BLaER1 (cell line): Measurements from ENCODE around the gene SMARCA4.
A peak's percentile ranks its signal among the peaks of the same experiment; 100 is the strongest.

Experiments
- H3K27ac ChIP-seq: shearing (Covaris generic); formaldehyde crosslinking; 2 replicates; pipeline ENCODE4 v1.8.1; 2022
- H3K27me3 ChIP-seq: shearing (Covaris generic); formaldehyde crosslinking; 2 replicates; pipeline ENCODE4 v1.8.1; 2022
- H3K36me3 ChIP-seq: shearing (Covaris generic); formaldehyde crosslinking; 2 replicates; pipeline ENCODE4 v1.8.1; 2022
- H3K4me1 ChIP-seq: shearing (Covaris generic); formaldehyde crosslinking; 2 replicates; pipeline ENCODE4 v1.8.1; 2022
- H3K4me2 ChIP-seq: shearing (Covaris generic); formaldehyde crosslinking; 2 replicates; pipeline ENCODE4 v1.8.1; 2022
- H3K4me3 ChIP-seq: shearing (Covaris generic); formaldehyde crosslinking; 2 replicates; pipeline ENCODE4 v1.8.1; 2022
- H3K9ac ChIP-seq: shearing (Covaris generic); formaldehyde crosslinking; 2 replicates; pipeline ENCODE4 v1.8.1; 2022
- H3K9me3 ChIP-seq: shearing (Covaris generic); formaldehyde crosslinking; 2 replicates; pipeline ENCODE4 v1.8.1; 2022
- H4K20me1 ChIP-seq: shearing (Covaris generic); formaldehyde crosslinking; 2 replicates; pipeline ENCODE4 v1.8.1; 2022
- Cebpa-rat ChIP-seq: shearing (Covaris generic); IDR thresholded peaks from 2 replicates; pipeline ENCODE4 v1.8.1; 2022

The SMARCA4 gene

GRCh38 chr19:11041966-11042627 is 81.3 kb downstream of the SMARCA4 start:
- Histone ChIP-seq H3K9ac (no peak overlapping the region), H3K4me1 (peaks cover 40% of the 10 kb centered on the region), H3K4me2 (no peak overlapping the region), H4K20me1 (peaks cover 67% of the 10 kb centered on the region), H3K36me3 (peaks cover 85% of the 10 kb centered on the region), H3K4me3 (no peak overlapping the region), H3K9me3 (no peaks in the 10 kb centered on the region; the same call in 1 of the 2 replicates), H3K27me3 (no peaks in the 10 kb centered on the region), H3K27ac (no peak overlapping the region)
- TF ChIP-seq Cebpa-rat: no peak

DNA sequence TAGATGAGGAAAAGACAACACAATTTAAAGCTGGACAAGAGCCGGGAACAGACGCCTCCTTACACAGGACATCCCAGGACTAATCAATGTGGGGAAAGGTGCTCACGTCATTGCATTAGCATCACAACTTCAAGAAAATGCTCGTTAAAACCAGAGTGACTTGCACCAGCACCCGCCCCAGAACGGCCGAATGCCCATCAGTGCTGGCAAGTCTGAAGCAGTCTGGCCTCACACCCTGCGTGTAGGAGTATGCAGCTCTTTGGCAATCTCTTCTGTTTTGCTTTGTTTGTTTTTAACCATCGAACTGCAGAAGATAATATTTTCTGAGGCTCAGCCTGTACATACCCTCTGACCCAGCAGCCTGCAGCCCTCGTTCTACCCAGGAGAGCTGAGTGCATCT is 83.6 kb downstream of the SMARCA4 start:
- Histone ChIP-seq H3K27me3 (no peaks in the 10 kb centered on the region), H3K36me3 (peaks cover 85% of the 10 kb centered on the region), H3K4me3 (no peak overlapping the region), H3K4me2 (no peak overlapping the region), H4K20me1 (peaks cover 68% of the 10 kb centered on the region), H3K9me3 (no peaks in the 10 kb centered on the region; the same call in 1 of the 2 replicates), H3K4me1 (peaks cover 53% of the 10 kb centered on the region), H3K9ac (no peak overlapping the region), H3K27ac (no peak overlapping the region)
- no peak for TF ChIP-seq Cebpa-rat

DNA sequence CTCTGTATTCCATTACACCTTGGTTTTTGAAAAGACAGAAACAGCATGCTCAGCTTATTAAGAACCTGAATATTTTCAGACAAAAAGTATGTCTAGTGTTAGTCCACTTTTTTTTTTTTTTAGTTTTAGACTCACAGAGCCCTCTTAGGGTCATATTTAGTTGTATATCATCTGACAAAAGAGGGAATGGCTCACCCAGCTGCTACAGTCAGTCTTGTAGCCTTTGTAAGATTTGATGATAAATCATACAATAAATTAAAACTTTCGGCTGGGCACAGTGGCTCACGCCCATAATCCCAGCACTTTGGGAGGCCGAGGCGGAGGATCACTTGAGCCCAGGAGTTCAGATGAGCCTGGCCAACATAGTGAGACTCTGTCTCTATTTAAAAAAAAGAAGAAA is 84.7 kb downstream of the SMARCA4 start:
- H3K4me3 ChIP-seq: no peak overlapping the region
- peaks cover 85% of the 10 kb centered on the region for H3K36me3 ChIP-seq
- peak overlapping the region; percentile 86 for H3K4me2 ChIP-seq
- H3K9ac ChIP-seq: peak overlapping the region; percentile 29; the same call in 1 of the 2 replicates
- peaks cover 76% of the 10 kb centered on the region for H4K20me1 ChIP-seq
- no peak for TF ChIP-seq Cebpa-rat
- peak overlapping the region; percentile 59; the same call in 1 of the 2 replicates for H3K27ac ChIP-seq
- no peaks in the 10 kb centered on the region for H3K27me3 ChIP-seq
- H3K4me1 ChIP-seq: peaks cover 64% of the 10 kb centered on the region
- no peaks in the 10 kb centered on the region; the same call in 1 of the 2 replicates for H3K9me3 ChIP-seq

DNA sequence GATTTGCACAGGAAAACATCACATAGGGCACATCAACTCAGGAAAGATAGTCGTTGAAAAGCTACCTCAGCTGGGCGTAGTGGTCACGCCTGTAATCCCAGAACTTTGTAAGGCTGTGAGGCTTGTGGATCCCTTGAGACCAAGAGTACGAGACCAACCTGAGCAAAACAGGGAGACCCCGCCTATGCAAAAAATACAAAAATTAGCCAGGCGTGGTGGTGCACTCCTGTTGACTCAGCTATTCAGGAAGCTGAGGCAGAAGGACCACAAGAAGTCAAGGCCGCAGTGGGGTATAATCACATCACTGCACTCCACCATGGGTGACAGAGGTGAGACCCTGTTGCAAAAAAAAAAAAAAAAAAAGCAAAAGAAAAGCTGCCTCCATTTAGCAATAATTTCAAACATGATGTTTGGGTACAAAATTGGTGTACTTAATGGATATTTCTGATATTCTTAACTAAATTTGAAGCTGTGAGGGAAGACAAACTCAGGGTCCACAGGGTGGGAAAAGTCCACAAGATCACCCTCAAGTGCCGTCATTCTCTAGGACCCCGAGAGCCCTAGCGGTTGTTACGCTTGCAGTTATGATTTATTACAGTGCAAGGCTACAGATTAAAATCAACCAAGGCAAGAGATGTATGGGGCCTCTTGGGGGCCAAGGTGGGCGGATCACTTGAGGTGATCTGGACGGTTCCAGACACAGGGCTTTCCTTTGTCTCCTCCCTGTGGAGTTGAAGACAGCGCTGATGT is 86.0 kb downstream of the SMARCA4 start:
- H3K9ac ChIP-seq: peak overlapping the region; percentile 48; the same call in 1 of the 2 replicates
- H3K27me3 ChIP-seq: no peaks in the 10 kb centered on the region
- no peak for TF ChIP-seq Cebpa-rat
- peak overlapping the region; percentile 59; the same call in 1 of the 2 replicates for H3K27ac ChIP-seq
- peaks cover 83% of the 10 kb centered on the region for H3K36me3 ChIP-seq
- peak overlapping the region; percentile 86 for H3K4me2 ChIP-seq
- no peaks in the 10 kb centered on the region; the same call in 1 of the 2 replicates for H3K9me3 ChIP-seq
- 0 out of 2 replicates have a peak overlapping the region, but pooled peaks have one; percentile 7 for H3K4me3 ChIP-seq
- H3K4me1 ChIP-seq: peaks cover 76% of the 10 kb centered on the region
- peaks cover 77% of the 10 kb centered on the region for H4K20me1 ChIP-seq

- Histone ChIP-seq H3K4me3 (no peak overlapping the region), H4K20me1 (peaks cover 80% of the 10 kb centered on the region), H3K27ac (no peak overlapping the region), H3K27me3 (no peaks in the 10 kb centered on the region), H3K4me1 (peaks cover 87% of the 10 kb centered on the region), H3K9me3 (no peaks in the 10 kb centered on the region; the same call in 1 of the 2 replicates), H3K36me3 (peaks cover 82% of the 10 kb centered on the region), H3K9ac (no peak overlapping the region), H3K4me2 (peak overlapping the region; percentile 86)
- no peak for TF ChIP-seq Cebpa-rat
Observed at GRCh38 chr19:11047866-11048265, 87.0 kb downstream of the SMARCA4 start.

- H3K27ac ChIP-seq: peak overlapping the region; percentile 72
- peak overlapping the region; percentile 11 for H3K9ac ChIP-seq
- no peak overlapping the region for H3K4me3 ChIP-seq
- no peak for TF ChIP-seq Cebpa-rat
- peaks cover 93% of the 10 kb centered on the region for H4K20me1 ChIP-seq
- H3K4me2 ChIP-seq: peak overlapping the region; percentile 86
- H3K27me3 ChIP-seq: no peaks in the 10 kb centered on the region
- H3K9me3 ChIP-seq: no peaks in the 10 kb centered on the region
- peaks cover 84% of the 10 kb centered on the region for H3K36me3 ChIP-seq
- H3K4me1 ChIP-seq: peaks cover 87% of the 10 kb centered on the region
Observed at GRCh38 chr19:11050323-11051114, 89.7 kb downstream of the SMARCA4 start.

GRCh38 chr19:11053817-11054195 is 93.0 kb downstream of the SMARCA4 start:
- Histone ChIP-seq H3K27me3 (no peaks in the 10 kb centered on the region), H3K27ac (0 out of 2 replicates have a peak overlapping the region, but pooled peaks have one; percentile 2), H4K20me1 (peaks cover 65% of the 10 kb centered on the region), H3K36me3 (peaks cover 94% of the 10 kb centered on the region), H3K4me1 (peaks cover 68% of the 10 kb centered on the region), H3K4me2 (no peak overlapping the region; the same call in 1 of the 2 replicates), H3K4me3 (no peak overlapping the region), H3K9me3 (no peaks in the 10 kb centered on the region), H3K9ac (no peak overlapping the region)
- TF ChIP-seq Cebpa-rat: no peak

- H4K20me1 ChIP-seq: peaks cover 61% of the 10 kb centered on the region
- H3K27ac ChIP-seq: 0 out of 2 replicates have a peak overlapping the region, but pooled peaks have one; percentile 2
- H3K4me3 ChIP-seq: no peak overlapping the region
- no peak overlapping the region for H3K9ac ChIP-seq
- no peak for TF ChIP-seq Cebpa-rat
- H3K27me3 ChIP-seq: no peaks in the 10 kb centered on the region
- peaks cover 65% of the 10 kb centered on the region for H3K4me1 ChIP-seq
- peaks cover 93% of the 10 kb centered on the region for H3K36me3 ChIP-seq
- H3K4me2 ChIP-seq: no peak overlapping the region; the same call in 1 of the 2 replicates
- H3K9me3 ChIP-seq: no peaks in the 10 kb centered on the region
Observed at GRCh38 chr19:11054200-11054599, 93.4 kb downstream of the SMARCA4 start.

DNA sequence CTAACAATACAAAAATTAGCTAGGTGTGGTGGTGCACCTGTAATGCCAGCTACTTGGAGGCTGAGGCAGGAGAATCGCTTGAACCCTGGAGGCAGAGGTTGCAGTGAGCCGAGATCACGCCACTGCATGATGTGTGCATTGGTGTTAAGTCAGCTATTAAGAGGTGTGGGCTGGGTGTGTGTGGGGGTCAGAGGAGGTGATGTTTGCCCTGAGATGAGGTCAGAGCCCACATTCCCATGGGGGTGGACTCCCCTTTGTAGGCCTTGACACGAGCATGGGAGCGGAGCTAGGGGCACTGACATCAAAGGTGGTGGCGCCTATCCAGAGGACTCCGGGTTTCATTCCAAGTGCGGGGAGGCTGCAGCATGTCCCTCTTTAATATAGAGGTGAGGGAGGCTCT is 93.8 kb downstream of the SMARCA4 start:
- Histone ChIP-seq H3K4me2 (no peak overlapping the region), H3K27me3 (no peaks in the 10 kb centered on the region), H3K4me3 (no peak overlapping the region), H3K27ac (no peak overlapping the region), H4K20me1 (peaks cover 57% of the 10 kb centered on the region), H3K4me1 (peaks cover 61% of the 10 kb centered on the region), H3K9me3 (no peaks in the 10 kb centered on the region), H3K36me3 (peaks cover 93% of the 10 kb centered on the region), H3K9ac (no peak overlapping the region)
- no peak for TF ChIP-seq Cebpa-rat
